Measurements from ENCODE around the gene NEK9.

The NEK9 gene

DNA sequence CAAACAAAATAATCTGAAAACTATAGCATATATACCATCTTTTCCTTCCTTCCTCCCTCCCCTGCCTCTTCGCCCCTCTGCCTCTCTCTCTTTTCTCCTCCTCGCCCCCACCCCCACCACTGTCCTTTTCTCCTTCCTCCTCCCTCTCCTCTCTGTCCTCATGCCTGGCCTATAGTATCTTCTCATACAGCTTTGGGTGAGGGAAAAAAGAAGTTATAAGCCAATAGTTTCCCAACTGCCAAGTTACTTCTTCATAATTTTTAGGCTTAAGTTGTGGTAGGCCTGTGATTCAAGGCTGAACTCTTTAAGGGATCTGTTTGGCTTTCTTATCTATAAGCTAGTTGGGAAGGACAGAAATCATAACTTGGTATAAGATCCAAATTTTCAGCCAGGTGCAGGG is 40.5 kb upstream of the NEK9 start:
- H3K27ac ChIP-seq (ENCODE audit: low read depth, low read length): no peak overlapping the region
- peaks cover 5% of the 10 kb centered on the region; the same call in 1 of the 2 replicates for H4K20me1 ChIP-seq (ENCODE audit: low read depth, low read length)
- no peaks in the 10 kb centered on the region for H3F3A ChIP-seq (ENCODE audit: insufficient read depth)
- H3K9me3 ChIP-seq (ENCODE audit: insufficient read depth, low read length): no peaks in the 10 kb centered on the region
- H3K27me3 ChIP-seq (ENCODE audit: low read length): no peaks in the 10 kb centered on the region
- H3K79me2 ChIP-seq (ENCODE audit: insufficient read depth, low read length): peaks cover 84% of the 10 kb centered on the region
- no peak for TF ChIP-seq EZH2phosphoT487 (conservative IDR thresholded peaks at IDR 0.05; ENCODE audit: low read length)
- TF ChIP-seq, protein P1, sequence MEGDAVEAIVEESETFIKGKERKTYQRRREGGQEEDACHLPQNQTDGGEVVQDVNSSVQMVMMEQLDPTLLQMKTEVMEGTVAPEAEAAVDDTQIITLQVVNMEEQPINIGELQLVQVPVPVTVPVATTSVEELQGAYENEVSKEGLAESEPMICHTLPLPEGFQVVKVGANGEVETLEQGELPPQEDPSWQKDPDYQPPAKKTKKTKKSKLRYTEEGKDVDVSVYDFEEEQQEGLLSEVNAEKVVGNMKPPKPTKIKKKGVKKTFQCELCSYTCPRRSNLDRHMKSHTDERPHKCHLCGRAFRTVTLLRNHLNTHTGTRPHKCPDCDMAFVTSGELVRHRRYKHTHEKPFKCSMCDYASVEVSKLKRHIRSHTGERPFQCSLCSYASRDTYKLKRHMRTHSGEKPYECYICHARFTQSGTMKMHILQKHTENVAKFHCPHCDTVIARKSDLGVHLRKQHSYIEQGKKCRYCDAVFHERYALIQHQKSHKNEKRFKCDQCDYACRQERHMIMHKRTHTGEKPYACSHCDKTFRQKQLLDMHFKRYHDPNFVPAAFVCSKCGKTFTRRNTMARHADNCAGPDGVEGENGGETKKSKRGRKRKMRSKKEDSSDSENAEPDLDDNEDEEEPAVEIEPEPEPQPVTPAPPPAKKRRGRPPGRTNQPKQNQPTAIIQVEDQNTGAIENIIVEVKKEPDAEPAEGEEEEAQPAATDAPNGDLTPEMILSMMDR (IDR thresholded peaks at IDR 0.05; ENCODE audit: insufficient read depth, low read length, poor library complexity, severe bottlenecking): no peak
- H3K9me2 ChIP-seq (replicated peaks; ENCODE audit: insufficient read depth, low read length): no peaks in the 10 kb centered on the region
- H3K4me2 ChIP-seq (ENCODE audit: low read depth, low read length, poor library complexity, severe bottlenecking): no peak overlapping the region
- H3K9ac ChIP-seq (ENCODE audit: low read length): no peak overlapping the region
- H3K36me3 ChIP-seq (ENCODE audit: low read length): no peaks in the 10 kb centered on the region
- H2AFZ ChIP-seq (ENCODE audit: low read depth, low read length, severe bottlenecking): no peak overlapping the region
- no peak overlapping the region for H3K4me3 ChIP-seq (ENCODE audit: insufficient read depth, low read length, poor library complexity, severe bottlenecking)

DNA sequence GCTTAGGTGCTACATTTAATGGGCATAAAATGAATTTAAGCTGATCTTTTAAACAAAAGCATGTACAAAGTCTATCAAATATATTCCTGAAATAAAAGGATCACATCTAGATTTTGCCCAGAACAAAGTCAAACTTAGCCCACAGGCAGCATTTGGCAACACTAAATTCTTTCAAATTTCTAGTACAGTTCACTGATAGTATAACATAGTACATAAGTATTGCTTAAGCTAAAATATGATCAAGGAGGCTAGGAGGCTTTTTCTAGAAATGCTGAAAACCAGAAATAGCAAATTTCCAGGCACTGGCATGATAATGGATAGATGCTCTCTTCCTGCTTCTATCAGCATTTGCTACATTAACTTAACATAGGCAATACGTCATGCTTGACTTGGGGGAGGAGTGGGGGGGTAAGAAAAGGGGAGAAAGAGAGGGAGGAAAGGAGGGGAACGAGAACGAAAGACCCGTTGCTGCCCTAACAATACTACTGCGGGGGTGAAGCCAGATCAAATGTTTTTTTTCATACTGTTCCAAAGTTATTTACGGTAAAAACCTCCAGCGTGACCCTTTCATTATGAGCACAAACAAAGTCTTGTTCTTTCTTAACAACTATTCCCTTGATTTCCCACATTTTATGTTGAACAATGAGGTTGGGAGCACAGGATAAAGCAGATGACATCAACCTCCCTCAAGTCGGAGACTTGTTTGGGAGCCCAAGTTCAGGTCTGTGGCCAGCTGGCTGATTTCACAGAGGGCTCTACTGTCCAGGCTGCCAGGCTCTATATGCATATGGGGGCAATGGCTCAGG is 38.9 kb upstream of the NEK9 start:
- Histone ChIP-seq H3K79me2 (ENCODE audit: insufficient read depth, low read length) (peaks cover 80% of the 10 kb centered on the region), H3K4me2 (ENCODE audit: low read depth, low read length, poor library complexity, severe bottlenecking) (no peak overlapping the region), H3K4me3 (ENCODE audit: insufficient read depth, low read length, poor library complexity, severe bottlenecking) (no peak overlapping the region), H3F3A (ENCODE audit: insufficient read depth) (no peaks in the 10 kb centered on the region), H3K9me2 (replicated peaks; ENCODE audit: insufficient read depth, low read length) (no peaks in the 10 kb centered on the region), H3K36me3 (ENCODE audit: low read length) (no peaks in the 10 kb centered on the region), H4K20me1 (ENCODE audit: low read depth, low read length) (peaks cover 5% of the 10 kb centered on the region; the same call in 1 of the 2 replicates), H3K9me3 (ENCODE audit: insufficient read depth, low read length) (no peaks in the 10 kb centered on the region), H2AFZ (ENCODE audit: low read depth, low read length, severe bottlenecking) (no peak overlapping the region), H3K27ac (ENCODE audit: low read depth, low read length) (no peak overlapping the region), H3K9ac (ENCODE audit: low read length) (no peak overlapping the region), H3K27me3 (ENCODE audit: low read length) (no peaks in the 10 kb centered on the region)
- TF ChIP-seq, protein P1 (IDR thresholded peaks at IDR 0.05; ENCODE audit: insufficient read depth, low read length, poor library complexity, severe bottlenecking): no peak
- no peak for TF ChIP-seq EZH2phosphoT487 (conservative IDR thresholded peaks at IDR 0.05; ENCODE audit: low read length)

DNA sequence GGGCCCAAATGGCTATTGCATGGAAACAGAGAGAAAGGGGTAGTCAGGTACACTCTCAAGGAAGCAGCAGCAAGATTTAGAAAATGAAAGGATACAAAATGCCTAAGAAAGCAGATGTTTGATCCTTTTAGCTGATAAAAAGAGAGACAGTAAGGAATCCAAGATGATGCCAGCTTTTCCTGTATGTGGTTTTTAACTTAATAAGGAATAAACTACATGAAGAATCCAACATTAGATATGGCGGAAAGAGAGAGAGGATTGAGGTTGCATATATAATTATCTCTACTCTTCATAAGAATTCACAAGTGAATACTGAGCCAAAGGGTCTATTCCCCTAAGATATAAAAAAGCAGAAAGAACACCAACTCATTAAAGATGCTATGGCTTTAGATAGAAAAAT is 38.0 kb upstream of the NEK9 start:
- H3K4me2 ChIP-seq (ENCODE audit: low read depth, low read length, poor library complexity, severe bottlenecking): no peak overlapping the region
- TF ChIP-seq EZH2phosphoT487 (conservative IDR thresholded peaks at IDR 0.05; ENCODE audit: low read length): no peak
- TF ChIP-seq, protein P1 (IDR thresholded peaks at IDR 0.05; ENCODE audit: insufficient read depth, low read length, poor library complexity, severe bottlenecking): no peak
- H3K9ac ChIP-seq (ENCODE audit: low read length): no peak overlapping the region
- H3K9me2 ChIP-seq (replicated peaks; ENCODE audit: insufficient read depth, low read length): no peaks in the 10 kb centered on the region
- H2AFZ ChIP-seq (ENCODE audit: low read depth, low read length, severe bottlenecking): no peak overlapping the region
- H4K20me1 ChIP-seq (ENCODE audit: low read depth, low read length): peaks cover 5% of the 10 kb centered on the region; the same call in 1 of the 2 replicates
- H3K36me3 ChIP-seq (ENCODE audit: low read length): no peaks in the 10 kb centered on the region
- no peaks in the 10 kb centered on the region for H3F3A ChIP-seq (ENCODE audit: insufficient read depth)
- H3K9me3 ChIP-seq (ENCODE audit: insufficient read depth, low read length): no peaks in the 10 kb centered on the region
- no peaks in the 10 kb centered on the region for H3K27me3 ChIP-seq (ENCODE audit: low read length)
- H3K27ac ChIP-seq (ENCODE audit: low read depth, low read length): no peak overlapping the region
- peaks cover 75% of the 10 kb centered on the region for H3K79me2 ChIP-seq (ENCODE audit: insufficient read depth, low read length)
- no peak overlapping the region for H3K4me3 ChIP-seq (ENCODE audit: insufficient read depth, low read length, poor library complexity, severe bottlenecking)

Measured in SU-DHL-6 (cell line).